Stimulated activated CD4-positive, alpha-beta T cell treated with anti-CD3 and anti-CD28 coated beads, Interleukin-4, amount 100 ng/mL, for 4 hours (primary cell): ENCODE results near the gene OTULIN.
A peak's percentile ranks its signal among the peaks of the same experiment; 100 is the strongest.

ENCODE experiments used
- DNase-seq, 2 experiments: peaks; one replicate each; pipeline ENCODE4 v3.0.0-alpha.2; 2020

OTULIN gene

DNA sequence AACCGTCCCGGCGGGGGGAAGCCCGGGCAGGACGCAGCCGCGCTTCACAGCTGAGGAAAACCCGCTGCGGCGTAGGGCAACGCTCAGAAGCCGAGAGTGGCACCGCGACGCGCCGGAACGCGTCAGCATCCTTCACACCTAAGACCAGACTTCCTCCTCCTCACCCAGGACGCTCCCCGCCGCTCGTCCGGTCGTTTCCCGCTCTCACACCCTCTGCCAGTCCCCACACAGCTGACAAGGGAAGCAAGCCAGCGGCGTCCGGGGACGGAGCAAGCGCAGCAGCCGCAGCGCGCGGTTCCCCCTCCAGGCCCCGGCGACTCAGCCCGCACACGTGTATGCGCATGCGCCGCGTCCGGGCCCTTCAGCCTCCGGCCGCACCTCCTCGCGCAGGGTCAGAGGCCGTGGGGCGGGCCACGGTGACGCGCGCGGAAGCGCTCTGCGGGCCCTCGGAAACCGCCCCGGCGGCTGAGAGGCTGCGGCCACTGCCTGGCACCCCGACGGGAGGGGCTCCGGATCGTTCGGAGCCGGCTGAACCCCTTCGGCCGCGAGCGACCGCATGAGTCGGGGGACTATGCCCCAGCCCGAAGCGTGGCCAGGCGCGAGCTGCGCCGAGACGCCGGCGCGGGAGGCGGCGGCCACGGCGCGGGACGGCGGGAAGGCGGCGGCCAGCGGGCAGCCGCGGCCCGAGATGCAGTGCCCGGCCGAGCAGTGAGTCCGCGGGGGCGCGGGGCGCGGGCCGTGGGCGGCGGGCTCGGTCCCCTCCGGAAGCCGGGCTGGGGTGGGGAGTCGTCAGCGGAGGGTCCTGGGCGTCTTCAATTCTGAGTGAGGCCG, at the start of gene OTULIN:
OTULIN (plus strand) TSS at position 449 of the 831 bp plus-strand sequence; CDS start at position 557, 108 bp downstream.
- peak; percentile 82 to 88 for DNase-seq

DNA sequence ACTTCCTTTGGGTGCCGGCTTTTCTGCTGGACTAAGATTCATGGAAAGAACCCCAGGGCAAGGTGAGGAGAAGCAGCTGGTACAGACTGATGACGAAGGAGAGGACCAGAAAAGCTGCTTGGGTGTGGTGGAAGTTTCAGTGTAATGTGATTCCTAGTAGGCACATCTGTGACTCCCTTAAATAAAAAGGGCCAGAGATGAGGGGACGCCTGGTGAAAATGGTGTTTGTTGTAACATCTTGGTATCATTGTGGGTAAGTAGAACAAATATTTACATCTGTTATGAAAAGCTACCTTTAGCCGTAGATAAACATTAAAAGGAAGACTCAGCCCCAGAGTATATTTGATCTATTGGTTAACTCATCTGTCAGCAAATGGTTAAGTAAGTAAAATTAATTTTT, 49.2 kb upstream of the OTULIN start:
- no peak for DNase-seq

DNA sequence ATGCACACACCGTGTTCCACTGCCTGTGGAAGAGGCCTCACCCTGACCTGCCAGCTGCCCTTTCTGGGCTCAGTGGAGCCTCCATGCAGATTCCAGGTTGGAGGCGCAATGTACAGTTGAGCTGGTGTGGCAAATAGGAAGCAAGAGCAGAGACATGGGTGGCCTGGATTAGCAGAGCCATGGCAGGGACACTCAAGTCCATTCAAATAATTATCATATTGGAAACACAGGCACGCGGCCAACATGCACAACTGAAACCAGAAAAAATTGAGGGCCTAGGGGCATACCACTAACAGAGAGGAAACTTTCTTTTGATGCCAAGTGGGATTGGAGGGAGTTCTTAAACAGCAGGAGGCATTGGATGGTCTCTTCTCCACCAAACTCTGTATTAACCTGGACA, 47.1 kb upstream of the OTULIN start:
- no peak for DNase-seq

DNA sequence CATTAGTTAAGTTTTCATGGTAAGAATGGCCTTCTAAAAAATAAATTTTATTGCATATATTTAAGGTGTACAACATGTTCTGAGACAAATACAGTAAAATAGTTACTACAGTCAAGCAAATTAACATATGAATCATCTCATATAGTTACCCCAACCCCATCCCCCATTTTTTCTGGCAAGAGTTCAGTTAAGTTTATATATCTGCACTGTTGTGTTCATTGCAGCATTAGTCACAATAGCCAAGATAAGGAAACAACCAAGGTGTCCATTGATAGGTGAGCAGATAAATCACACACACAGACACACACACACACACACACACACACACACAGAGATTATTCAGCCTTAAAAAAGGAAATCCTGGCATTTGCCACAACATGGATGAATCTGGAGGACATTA, 37.2 kb upstream of the OTULIN start:
- DNase-seq: no peak

DNA sequence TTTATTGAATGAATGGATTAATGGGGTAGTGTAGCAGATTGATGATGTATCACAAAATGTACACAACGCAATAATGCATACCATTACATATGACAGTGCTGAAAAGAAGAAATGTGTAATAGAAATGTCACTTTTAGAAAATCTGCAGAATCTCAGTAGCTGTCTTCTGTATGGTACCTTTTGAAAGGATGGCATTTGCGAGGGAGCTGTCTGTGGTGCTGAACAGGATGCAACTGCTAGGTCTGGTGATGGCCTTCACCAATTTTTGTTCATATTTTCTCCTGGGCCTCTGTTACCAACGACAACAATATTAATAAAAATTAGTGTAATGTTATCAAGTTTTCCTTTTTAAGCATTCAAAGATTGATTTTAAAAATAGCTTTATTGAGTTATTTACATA, 36.2 kb upstream of the OTULIN start:
- DNase-seq: peak; percentile 13 to 46

DNA sequence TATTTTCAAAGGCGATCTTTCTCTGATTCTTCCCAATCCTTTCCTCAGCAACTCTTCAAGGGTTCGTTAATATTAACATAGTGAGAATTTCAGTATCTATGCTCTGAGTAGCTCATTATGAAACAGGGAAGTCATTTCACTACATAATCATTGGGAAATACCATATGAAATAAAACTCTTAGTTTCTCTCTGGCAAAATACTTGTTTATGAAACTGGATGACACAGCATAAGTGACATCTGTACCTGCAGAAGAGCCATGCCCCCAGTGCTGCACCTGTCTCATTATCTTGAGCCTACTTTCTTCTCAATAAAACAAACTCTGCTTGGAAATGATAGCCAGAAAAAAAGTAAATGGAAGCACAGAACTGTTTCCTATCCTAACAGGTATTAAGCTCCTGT, 33.8 kb upstream of the OTULIN start:
- no peak for DNase-seq

DNA sequence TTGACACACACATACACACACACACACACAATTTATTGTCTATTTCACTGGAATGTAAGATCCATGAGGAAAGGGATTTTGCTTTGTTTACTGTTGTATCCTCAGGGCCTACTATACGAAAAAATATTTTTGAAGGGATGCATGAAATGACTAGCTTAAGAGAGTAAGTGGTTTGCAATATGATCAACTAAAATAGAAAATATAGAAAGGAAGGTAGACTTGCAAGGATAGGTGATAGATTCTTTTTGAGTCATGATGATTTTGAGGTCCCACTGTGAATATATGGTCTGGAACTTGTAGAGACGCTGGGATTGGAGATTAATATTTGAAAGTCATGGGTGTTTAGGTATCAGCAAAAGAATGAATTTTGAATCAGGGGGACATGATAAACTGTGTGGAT, 28.9 kb upstream of the OTULIN start:
- no peak for DNase-seq

DNA sequence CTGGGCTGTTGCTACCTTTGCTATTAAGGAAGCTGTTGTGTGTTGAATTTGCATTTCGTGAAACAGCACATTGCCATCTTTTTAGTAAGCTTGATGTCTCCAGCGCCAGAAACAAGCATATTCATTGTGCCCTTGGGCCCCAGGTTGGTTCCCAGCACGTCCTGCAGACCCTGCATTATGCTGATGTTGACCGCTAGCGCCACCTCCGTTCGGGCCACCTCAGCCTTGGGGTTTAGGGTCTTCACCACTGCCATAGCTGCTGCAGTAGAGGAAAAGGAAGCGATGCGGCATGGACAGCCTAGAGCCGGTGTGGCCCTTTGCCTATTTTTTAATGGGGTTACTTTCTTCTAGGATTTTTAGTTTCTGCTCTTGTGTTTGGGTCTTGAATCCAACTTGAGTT, 23.8 kb upstream of the OTULIN start:
- no peak for DNase-seq

DNA sequence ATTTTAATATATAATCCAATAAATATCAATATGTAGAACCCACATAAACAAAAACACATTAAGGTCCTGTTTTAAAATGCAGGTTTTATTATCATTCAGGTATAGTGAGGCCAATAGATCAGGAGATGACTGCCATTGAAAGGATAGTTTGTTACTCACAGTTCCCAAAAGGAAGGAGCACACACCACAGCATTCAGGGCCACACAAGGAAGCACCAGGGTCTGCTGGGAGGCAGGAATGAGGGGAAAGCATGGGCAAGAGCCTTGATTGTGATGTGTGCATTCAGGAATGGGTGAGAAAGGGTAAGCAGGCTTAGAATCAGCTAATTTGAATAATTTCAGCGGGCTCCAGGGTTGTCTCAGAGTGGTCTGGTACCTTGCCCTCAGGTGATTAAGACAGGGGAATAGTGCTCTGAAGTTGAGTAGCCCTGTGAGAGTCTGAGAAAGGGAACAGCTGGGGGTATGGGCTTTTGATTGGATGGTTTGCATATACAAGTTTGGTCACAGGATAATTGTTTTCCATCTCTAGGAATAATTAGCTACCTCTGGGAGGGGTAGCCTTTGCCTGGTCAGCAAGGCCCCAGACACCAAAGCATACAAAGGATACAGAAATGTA, 19.8 kb upstream of the OTULIN start:
- DNase-seq: no peak

DNA sequence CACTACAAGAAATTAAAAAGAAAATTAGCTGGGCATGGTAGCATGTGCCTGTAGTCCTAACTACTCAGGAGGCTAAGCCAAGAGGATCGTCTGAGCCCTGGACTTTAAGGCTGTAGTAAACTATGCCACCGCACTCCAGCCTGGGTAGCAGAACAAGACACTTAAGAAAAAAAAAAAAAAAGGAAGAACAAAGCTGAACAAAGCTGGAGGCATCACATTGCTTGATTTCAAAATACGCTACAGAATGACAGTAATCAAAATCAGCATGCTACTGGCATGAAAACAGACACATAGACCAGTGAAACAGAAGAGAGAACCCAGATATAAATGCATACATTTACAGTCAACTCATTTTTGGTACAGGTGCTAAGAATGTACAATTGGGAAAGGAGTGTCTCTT, 14.5 kb upstream of the OTULIN start:
- DNase-seq: no peak

DNA sequence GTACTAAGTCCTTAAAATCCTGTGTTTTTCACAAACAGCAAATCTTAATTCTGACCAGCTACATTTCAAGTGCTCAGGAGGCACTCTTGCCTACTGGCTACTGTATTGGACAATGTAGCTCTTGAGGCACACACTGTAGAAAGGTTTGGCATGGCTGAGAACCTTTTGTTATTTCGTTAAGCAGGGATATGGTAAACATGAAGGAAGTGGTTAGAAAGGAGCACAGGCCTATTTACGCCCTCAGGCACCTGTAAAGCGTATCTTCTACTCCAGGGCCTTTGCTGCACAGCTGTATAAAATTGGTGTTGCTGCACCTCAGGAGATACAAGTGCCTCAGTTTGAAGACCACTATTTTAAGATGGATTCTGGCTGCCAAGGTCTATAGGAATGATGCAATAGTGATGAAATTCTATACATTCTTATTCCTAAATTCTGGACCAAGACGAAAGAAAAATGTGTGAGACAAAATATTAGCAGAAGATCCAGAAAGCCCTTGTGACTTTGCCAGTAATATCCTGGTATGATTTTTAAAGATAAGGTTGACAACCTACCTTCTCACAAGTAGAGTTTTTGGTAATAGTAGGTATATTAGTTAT, 9.3 kb upstream of the OTULIN start:
- no peak for DNase-seq

DNA sequence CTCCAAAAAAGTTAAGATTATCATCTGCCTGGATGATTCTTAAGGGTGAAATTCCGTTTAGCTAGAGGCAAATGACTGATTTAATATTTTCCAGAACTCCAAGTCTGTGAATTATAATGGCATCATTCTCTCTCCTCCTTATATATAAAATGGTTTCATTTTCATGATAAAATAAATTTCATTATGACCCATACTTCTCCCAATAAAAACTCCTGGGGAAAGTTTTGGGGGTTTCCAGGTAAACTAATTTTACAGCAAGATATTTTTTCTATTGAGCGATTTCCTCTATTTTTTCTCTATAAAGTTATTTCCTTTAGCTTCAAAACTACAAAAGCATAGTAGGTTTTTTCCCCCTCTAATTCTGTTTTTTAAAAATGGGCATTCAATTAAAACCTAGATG, 7.6 kb upstream of the OTULIN start:
- DNase-seq: no peak

DNA sequence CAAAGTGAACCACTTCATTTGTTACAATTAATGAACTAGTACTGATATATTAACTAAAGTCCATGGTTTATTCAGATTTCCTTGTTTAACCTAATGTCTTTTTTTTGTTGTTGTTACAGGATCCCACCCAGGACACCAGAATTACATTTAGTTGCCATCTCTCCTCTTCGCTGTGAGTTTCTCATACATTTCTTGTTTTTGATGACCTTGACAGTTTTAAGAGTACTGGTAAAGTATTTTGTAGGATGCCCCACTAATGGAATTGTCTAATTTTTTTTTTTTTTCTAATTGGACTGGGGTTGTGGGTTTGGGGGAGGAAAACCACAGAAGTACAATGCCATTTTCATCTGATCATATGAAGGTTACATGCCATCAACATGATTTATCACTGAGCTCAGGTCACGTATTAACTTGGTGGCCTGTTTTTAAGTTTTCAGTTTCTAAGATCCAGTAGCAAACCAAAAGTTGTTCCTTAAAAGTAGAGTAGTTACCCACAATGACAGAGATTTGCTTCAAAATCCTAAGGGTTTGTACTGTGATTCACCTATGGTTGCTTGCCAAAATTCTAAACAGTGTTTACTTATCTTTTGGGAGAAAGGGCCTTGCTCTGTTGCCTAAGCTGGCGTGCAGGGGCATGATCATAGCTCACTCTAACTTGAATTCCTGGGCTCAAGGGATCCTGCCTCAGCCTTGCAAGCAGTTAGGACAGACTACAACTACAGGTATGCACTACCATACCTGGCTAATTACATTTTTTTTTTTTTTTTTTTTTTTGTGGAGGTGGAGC, 4.5 kb upstream of the OTULIN start:
- no peak for DNase-seq

DNA sequence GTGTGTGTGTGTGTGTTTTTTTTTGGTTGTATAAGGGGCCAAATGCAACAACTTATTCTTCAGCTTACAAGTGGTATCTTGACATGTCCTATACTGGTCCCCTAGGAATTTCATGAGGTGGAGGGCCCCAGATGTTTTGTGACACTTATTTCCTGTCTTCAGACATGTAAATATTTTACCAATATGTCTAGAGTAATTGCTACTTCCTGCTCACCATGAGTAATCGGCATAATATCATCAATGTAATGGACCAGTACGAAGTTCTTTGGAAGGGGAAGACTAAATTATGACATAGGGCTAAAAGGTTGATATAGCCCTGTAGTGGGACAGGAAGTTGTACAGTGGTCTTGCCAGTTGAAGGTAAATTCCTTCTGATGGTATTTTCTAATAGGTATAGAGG, 3.7 kb upstream of the OTULIN start:
- no peak for DNase-seq

DNA sequence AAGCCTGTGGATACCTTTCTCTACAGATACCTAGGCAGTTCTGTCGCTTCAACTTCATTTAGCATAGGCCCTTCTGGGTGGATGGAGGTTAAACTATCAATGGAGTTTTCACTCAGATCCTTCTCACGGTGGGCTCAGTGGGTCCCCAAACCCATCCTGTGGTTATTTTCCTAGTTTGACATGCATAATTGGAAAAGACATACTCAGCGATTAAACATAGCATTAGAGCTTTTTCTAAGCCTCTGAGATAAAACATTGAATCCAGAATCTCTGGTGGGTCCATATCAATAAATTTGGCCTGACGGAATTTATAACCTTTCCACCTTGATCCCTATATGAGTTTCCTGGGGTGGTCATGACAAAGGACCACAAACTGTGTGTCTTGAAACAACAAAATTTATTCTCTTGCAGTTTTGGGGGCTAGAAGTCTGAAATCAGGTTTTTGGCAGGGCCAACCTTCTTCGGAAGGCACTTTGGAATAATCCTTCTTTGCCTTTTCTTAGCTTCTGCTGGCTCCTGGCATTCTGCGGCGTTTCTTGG, 1.7 kb upstream of the OTULIN start:
- DNase-seq: no peak

DNA sequence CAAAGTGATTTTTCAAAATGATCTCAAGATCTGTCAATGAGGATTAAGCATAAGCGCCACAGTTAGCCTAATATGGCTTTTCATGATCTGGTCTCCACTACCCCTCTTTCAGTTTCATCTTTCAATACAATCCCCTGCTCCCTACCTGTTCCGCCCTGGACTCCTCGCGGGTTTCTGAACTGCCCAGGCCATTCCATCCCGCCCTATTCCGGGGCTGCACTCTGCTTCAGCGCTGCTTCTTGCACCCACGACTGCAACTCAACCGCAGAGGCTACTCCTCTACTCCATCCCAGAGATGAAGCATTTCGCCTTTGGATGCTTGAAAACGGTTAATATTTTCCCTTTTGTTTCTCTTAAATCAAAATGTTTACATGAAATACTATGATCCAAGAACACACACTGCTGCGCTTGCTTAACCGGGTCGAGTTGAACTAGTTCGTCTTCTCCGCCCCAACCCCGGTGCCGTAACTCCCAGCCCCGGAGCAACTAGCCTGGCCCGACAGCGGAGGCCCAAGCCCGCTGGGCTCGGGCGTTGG, 716 bp upstream of the OTULIN start:
- DNase-seq: no peak

DNA sequence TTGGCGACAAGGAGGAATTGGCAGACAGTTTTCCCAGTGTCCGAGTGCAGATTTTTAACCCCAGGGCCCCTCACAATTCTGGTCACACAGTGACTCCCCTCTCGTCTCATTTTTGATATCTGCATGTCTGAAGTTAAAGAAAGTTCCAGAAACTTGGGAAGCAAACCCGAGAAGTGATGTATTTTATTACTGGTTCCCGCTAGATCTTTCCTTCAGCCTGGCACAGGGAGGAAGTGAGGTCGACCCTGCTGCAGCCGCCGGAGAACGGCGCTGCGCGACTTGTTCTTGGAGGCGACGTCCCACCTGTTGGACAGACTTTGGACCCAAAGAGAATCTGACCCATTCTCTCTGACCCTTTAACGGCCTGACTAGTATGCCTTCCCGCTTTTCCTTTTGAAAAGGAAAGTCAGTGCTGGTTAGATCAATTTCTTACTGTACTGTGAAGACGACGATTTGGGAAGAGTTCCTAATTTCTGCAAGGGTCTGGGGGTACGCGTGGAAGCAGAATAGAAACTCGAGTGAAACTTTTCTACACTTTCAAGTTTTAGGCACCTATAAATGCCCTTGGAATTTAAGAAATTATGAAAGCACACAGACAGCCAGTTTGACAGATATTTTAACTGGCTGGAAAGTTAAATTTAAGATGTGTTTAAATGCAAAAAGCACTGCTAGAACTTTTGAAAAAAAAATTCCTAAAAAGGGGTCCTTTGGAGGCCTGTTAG, 744 bp downstream of the OTULIN start:
- no peak for DNase-seq

DNA sequence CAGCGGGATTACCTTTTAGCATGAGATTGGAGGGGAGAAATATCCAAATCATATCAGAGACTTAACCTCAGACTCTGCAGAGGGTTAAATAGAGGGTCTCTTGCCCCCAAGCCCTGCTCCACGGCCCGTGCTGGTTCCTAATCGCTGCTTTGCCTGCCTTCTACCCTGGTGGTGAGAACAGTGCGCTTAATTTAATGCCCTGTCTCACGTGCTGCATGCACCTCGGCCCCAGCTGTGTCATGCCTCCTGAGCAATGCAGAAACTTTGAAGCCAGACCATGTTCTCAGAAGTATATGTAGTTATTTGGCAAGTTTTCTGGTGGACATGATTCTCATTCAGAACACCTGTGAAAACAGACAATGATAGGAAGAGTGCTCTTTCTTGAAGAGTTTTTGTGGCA, 1.4 kb downstream of the OTULIN start:
- DNase-seq: peak; percentile 23 to 47

DNA sequence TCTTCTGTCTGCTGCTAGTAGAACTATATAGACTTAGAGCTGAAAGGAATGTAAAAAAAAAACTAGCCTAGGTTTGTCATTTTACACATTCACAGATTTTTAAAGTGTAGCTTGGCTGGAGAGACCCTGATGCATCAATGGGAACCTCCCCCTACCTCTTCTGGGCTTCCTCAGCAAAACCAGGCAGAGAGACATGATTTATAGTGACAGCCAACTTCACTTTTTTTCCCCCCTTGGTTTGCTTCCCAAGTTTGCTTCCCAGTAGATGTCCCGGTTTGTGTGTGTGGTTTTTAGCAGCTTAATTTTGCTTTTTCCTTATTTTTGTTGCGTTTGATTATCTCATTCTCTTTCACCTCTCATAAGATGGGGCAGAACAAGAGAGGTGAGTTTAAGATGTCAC, 1.8 kb downstream of the OTULIN start:
- DNase-seq: no peak

DNA sequence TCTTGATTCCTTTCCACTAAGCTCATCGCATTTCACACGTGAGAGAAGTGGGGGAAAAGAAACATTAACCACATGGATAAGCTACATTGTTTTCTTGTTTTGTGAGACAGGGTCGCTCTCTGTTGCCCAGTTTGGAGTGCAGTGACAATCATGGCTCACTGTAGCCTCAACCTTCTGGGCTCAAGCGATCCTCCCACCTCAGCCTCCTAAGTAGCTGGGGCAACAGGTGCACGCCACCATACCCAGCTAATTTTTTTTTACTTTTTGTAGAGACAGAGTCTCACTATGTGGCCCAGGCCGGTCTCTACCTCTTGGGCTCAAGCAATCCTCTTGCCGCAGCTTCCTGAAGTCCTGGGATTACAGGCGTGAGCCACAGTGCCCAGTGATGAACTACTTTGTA, 2.8 kb downstream of the OTULIN start:
- no peak for DNase-seq

DNA sequence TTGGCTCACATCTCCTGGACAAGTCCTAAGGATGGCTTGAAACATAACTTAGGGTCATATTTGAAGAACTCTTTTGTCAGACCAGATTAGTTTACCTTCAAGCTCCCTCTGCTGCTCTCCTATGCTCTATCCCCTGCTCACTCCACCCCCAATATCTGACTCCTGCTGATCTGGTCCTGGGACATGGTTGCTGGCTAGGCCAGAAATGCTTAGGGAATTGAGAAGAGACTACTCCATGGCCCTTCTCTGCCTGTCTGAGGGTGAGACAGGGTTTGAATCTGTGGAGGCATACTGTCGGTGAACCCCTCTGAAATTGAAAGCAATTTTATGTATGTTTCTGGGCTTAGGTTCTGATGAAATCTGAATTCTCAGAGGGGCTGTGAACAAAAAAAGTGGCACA, 3.3 kb downstream of the OTULIN start:
- DNase-seq: no peak

DNA sequence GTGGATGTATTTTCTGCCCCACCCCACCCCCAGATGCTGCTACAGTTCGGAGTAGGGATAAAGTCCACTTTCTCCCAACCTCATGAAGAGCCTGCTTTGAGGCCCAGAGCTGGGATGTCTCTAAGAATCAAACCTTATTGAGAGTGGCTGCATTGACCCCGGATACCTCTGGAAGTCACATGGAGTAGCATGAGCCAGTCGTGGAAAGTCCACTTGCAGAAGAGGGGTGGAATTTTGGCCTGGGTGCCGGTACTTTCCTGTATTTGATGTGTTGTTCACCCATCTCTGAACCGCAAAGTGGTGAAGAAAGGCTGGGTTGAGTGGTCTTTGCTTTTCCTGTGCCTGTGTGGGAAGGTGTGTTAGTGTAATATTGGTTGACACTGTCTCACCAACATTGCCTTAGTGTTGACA, 3.7 kb downstream of the OTULIN start:
- no peak for DNase-seq
